ENCODE data around the gene ACVR2B. TPM values are rescaled to one million over a fixed set of nuclear protein-coding genes. Genes with fewer than 3 reads are reported as not detected.
"Not testable (repeated sequence)": the region's sequence is repeated elsewhere in the genome, so short reads cannot be mapped to it uniquely, and the experiment has no call there.

ACVR2B gene
- total RNA-seq, 1 donor from 2014 or later: 79.1 TPM

DNA sequence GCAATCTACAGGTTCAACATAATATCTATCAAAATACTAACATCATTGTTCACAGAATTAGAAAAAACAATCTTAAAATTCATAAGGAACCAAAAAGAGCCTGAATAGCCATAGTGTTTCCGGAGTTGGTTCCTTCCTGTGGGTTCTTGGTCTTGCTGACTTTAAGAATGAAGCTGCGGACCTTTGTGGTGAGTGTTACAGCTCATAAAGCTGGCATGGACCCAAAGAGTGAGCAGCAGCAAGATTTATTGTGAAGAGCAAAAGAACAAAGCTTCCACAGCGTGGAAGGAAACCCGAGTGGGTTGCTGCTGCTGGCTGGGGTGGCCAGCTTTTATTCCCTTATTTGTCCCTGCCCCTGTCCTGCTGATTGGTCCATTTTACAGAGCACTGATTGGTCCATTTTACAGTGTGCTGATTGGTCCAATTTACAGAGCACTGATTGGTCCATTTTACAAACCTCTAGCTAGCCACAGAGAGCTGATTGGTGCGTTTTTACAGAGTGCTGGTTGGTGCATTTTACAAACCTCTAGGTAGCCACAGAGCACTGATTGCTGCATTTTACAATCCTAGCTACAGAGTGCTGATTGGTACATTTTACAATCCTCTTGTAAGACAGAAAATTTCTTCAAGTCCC lies 15.1 kb upstream of the ACVR2B start:
- Mint-ChIP-seq H3K9me3 (peaks cover 27% of the 10 kb centered on the region), H3K36me3 (ENCODE audit: low read depth) (peaks cover 25% of the 10 kb centered on the region)
- not testable (repeated sequence) for H3K4me3 Mint-ChIP-seq; DNase-seq (ENCODE audit: low read depth, low spot score); H3K4me1 Mint-ChIP-seq; H3K27me3 Mint-ChIP-seq (ENCODE audit: low read depth); H3K27ac Mint-ChIP-seq (ENCODE audit: unreplicated experiment)

DNA sequence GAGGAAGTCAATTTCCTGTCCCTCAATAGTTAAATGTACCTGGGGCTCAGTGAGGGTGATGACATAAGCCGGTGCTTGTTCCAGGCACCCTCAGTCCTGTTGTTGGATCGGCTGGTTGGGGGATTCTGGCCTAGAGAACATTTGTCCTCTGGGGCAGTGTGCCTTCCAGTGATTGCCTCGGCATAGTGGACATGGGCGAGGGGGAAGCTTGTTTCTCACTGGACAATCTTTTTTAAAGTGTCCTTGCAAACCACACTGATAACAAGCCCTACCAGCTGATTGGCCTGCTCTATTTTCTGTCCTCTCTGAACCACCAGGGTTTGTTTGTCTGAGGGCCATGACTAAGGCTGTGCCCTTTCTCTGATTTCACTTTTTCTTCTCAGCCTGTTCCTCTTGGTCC lies 10.5 kb upstream of the ACVR2B start:
- H3K4me3 Mint-ChIP-seq; H3K36me3 Mint-ChIP-seq (ENCODE audit: low read depth); H3K4me1 Mint-ChIP-seq; DNase-seq (ENCODE audit: low read depth, low spot score); H3K9me3 Mint-ChIP-seq; H3K27ac Mint-ChIP-seq (ENCODE audit: unreplicated experiment); H3K27me3 Mint-ChIP-seq (ENCODE audit: low read depth): not testable (repeated sequence)

DNA sequence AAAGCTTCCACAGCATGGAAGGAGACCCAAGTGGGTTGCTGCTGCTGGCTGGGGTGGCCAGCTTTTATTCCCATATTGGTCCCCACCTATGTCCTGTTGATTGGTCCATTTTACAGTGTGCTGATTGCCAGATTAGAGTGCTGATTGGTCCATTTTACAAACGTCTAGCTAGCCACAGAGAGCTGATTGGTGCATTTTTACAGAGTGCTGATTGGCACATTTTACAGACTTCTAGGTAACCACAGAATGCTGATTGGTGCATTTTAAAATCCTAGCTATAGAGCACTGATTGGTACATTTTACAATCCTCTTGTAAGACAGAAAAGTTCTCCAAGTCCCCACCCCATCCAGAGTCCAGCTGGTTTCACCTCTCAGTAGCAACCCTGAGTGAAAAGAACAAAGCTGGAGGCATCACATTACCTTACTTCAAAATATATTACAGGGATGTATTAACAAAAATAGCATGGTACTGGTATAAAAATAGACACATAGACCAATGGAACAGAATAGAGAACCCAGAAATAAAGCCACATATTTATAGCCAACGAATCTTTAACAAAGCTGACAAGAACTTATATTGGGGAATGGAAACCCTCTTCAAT lies 7.5 kb upstream of the ACVR2B start:
- Mint-ChIP-seq H3K4me1 (no peaks in the 10 kb centered on the region), H3K9me3 (peaks cover 9% of the 10 kb centered on the region), H3K36me3 (ENCODE audit: low read depth) (peaks cover 9% of the 10 kb centered on the region), H3K4me3 (no peak overlapping the region), H3K27ac (ENCODE audit: unreplicated experiment) (no peak overlapping the region), H3K27me3 (ENCODE audit: low read depth) (peaks cover 5% of the 10 kb centered on the region)
- no peak for DNase-seq (ENCODE audit: low read depth, low spot score)
- TF ChIP-seq, protein P1, sequence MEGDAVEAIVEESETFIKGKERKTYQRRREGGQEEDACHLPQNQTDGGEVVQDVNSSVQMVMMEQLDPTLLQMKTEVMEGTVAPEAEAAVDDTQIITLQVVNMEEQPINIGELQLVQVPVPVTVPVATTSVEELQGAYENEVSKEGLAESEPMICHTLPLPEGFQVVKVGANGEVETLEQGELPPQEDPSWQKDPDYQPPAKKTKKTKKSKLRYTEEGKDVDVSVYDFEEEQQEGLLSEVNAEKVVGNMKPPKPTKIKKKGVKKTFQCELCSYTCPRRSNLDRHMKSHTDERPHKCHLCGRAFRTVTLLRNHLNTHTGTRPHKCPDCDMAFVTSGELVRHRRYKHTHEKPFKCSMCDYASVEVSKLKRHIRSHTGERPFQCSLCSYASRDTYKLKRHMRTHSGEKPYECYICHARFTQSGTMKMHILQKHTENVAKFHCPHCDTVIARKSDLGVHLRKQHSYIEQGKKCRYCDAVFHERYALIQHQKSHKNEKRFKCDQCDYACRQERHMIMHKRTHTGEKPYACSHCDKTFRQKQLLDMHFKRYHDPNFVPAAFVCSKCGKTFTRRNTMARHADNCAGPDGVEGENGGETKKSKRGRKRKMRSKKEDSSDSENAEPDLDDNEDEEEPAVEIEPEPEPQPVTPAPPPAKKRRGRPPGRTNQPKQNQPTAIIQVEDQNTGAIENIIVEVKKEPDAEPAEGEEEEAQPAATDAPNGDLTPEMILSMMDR (conservative IDR thresholded peaks at IDR 0.05): no peak

DNA sequence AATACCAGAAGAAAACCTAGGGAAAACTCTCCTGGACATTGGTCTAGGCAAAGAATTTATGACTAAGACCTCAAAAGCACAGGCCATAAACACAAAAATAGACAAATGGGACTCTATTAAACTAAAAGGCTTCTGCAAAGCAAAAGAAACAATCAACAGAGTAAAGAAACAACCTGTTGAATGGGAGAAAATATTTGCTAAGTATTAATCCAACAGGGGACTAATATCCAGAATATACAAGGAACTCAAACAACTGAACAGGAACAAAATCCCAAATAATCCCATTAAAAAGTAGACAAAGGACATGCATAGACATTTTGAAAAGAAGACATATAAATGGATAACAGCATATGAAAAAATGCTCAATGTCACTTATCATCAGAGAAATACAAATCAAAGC lies 6.9 kb upstream of the ACVR2B start:
- no peaks in the 10 kb centered on the region for H3K4me1 Mint-ChIP-seq

DNA sequence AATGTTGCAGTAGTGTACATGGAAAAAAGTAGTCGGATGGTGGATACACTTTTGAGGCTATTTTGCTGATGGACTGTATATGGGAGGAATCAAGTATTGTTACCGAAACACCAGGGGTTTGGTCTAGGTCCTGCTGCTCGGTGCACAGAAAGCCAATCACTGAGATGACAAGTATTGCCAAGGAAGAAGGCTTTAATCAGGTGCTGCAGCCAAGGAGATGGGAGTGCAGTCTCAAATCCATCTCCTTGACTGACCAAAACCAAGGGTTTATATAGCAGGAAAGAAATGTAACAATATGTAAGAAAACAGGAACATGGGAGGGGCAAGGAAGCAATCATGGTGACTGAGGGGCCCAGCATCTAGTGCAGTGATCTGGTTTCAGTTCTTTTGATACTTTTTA lies 2.8 kb upstream of the ACVR2B start:
- Mint-ChIP-seq H3K4me1 (peaks cover 13% of the 10 kb centered on the region), H3K27me3 (ENCODE audit: low read depth) (peaks cover 7% of the 10 kb centered on the region), H3K27ac (ENCODE audit: unreplicated experiment) (no peak overlapping the region), H3K36me3 (ENCODE audit: low read depth) (peaks cover 7% of the 10 kb centered on the region), H3K4me3 (peak overlapping the region; percentile 72), H3K9me3 (peaks cover 4% of the 10 kb centered on the region)
- no peak for DNase-seq (ENCODE audit: low read depth, low spot score)
- TF ChIP-seq, protein P1 (conservative IDR thresholded peaks at IDR 0.05): no peak

More for the DNA sequence above, 6.9 kb upstream of the ACVR2B start:
- TF ChIP-seq, protein P1 (conservative IDR thresholded peaks at IDR 0.05): no peak
- peaks cover 9% of the 10 kb centered on the region for H3K9me3 Mint-ChIP-seq
- peaks cover 9% of the 10 kb centered on the region for H3K36me3 Mint-ChIP-seq (ENCODE audit: low read depth)
- no peak for DNase-seq (ENCODE audit: low read depth, low spot score)
- no peak overlapping the region for H3K27ac Mint-ChIP-seq (ENCODE audit: unreplicated experiment)
- H3K4me3 Mint-ChIP-seq: no peak overlapping the region
- peaks cover 5% of the 10 kb centered on the region for H3K27me3 Mint-ChIP-seq (ENCODE audit: low read depth)

DNA sequence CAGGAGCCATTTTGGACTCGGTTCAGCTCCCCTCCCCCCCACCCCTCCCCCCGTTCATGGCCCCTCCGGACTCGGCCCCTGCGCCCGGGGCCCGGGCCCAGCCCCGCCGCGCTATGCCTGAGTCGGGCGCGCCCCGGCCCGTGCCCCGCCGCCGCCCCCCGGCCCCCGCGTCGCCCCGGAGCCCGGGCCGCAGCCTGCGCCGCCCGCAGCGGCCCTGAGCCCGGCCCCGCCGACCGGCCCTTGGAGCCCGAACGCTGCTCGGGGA lies 155 bp downstream of the ACVR2B start:
- Mint-ChIP-seq H3K27ac (ENCODE audit: unreplicated experiment) (peak overlapping the region; percentile 84), H3K4me3 (no peak overlapping the region), H3K36me3 (ENCODE audit: low read depth) (peaks cover 7% of the 10 kb centered on the region), H3K27me3 (ENCODE audit: low read depth) (peaks cover 7% of the 10 kb centered on the region), H3K4me1 (peaks cover 41% of the 10 kb centered on the region), H3K9me3 (peaks cover 4% of the 10 kb centered on the region)
- TF ChIP-seq, protein P1 (conservative IDR thresholded peaks at IDR 0.05): no peak
- no peak for DNase-seq (ENCODE audit: low read depth, low spot score)
